Endothelial cell (in vitro differentiated cells): ENCODE measurements around the gene HECA. TPM values are rescaled to one million over a fixed set of nuclear protein-coding genes. Genes with fewer than 3 reads are reported as not detected.
"Not testable (repeated sequence)": the region's sequence is repeated elsewhere in the genome, so short reads cannot be mapped to it uniquely, and the experiment has no call there.

Experiments
- DNase-seq: peaks from one replicate; pipeline ENCODE4 v3.0.0; 2021; ENCODE audit warnings: low spot score
- H3K27ac Mint-ChIP-seq: one replicate; pipeline ENCODE4 v1.8.0; 2021; ENCODE audit warnings: mixed read lengths, inconsistent platforms; ENCODE audit not compliant: unreplicated experiment
- H3K27me3 Mint-ChIP-seq: one replicate; pipeline ENCODE4 v1.8.0; 2021; ENCODE audit warnings: mild to moderate bottlenecking, moderate library complexity, mixed read lengths, inconsistent platforms; ENCODE audit not compliant: unreplicated experiment
- H3K36me3 Mint-ChIP-seq: one replicate; pipeline ENCODE4 v1.8.0; 2021; ENCODE audit warnings: mild to moderate bottlenecking, low read depth, mixed read lengths, inconsistent platforms; ENCODE audit not compliant: unreplicated experiment
- H3K4me1 Mint-ChIP-seq: one replicate; pipeline ENCODE4 v1.8.0; 2021; ENCODE audit warnings: mild to moderate bottlenecking, mixed read lengths, inconsistent platforms; ENCODE audit not compliant: unreplicated experiment
- H3K4me3 Mint-ChIP-seq: one replicate; pipeline ENCODE4 v1.8.0; 2021; ENCODE audit warnings: mild to moderate bottlenecking, mixed read lengths, inconsistent platforms; ENCODE audit not compliant: unreplicated experiment
- H3K9me3 Mint-ChIP-seq: one replicate; pipeline ENCODE4 v1.8.0; 2021; ENCODE audit warnings: mixed read lengths, inconsistent platforms; ENCODE audit not compliant: unreplicated experiment
- total RNA-seq: library from RNA; stranded (reverse); fragmentation: NEBNext Ultra II Directional; extraction: Animal tissue kit (Norgen Biotek cat#: 25700); gene quantifications from one replicate; pipeline ENCODE4 v1.2.1, GENCODE V29; 2021; ENCODE audit not compliant: unreplicated experiment
- TF ChIP-seq, protein P1 (sequence below): fragments of 200-600 bp; sonication (generic); IDR thresholded peaks from one replicate; pipeline ENCODE4 v1.5.0; 2021; ENCODE audit warnings: antibody characterized with exemption; ENCODE audit not compliant: unreplicated experiment

Gene HECA
- total RNA-seq, 1 donor from 2014 or later: 36.7 TPM

DNA sequence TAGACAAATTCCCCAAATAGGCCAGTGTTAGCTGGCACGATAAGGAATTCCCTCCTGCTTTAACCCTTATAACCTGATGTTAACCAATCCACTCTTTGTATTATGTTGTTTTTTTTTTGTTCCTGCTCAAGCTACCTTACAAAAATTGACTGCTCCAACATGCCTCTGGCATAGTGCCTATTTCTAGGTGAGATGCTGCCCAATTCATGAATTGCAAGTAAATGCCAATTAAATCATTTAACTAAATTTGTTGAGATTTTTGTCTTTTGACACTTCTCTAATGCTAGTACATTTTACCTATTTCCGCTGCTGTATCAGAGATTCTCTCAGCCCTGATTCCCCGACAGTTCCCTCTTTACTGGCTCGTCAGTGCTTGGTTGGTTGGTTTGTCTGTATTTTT, 66.5 kb downstream of the HECA start:
- Mint-ChIP-seq H3K36me3 (no peaks in the 10 kb centered on the region), H3K9me3 (no peaks in the 10 kb centered on the region), H3K27me3 (no peaks in the 10 kb centered on the region), H3K4me1 (no peaks in the 10 kb centered on the region), H3K4me3 (no peak overlapping the region), H3K27ac (no peak overlapping the region)
- no peak for DNase-seq
- TF ChIP-seq, protein P1, sequence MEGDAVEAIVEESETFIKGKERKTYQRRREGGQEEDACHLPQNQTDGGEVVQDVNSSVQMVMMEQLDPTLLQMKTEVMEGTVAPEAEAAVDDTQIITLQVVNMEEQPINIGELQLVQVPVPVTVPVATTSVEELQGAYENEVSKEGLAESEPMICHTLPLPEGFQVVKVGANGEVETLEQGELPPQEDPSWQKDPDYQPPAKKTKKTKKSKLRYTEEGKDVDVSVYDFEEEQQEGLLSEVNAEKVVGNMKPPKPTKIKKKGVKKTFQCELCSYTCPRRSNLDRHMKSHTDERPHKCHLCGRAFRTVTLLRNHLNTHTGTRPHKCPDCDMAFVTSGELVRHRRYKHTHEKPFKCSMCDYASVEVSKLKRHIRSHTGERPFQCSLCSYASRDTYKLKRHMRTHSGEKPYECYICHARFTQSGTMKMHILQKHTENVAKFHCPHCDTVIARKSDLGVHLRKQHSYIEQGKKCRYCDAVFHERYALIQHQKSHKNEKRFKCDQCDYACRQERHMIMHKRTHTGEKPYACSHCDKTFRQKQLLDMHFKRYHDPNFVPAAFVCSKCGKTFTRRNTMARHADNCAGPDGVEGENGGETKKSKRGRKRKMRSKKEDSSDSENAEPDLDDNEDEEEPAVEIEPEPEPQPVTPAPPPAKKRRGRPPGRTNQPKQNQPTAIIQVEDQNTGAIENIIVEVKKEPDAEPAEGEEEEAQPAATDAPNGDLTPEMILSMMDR: no peak

- no peaks in the 10 kb centered on the region for H3K27me3 Mint-ChIP-seq
- no peaks in the 10 kb centered on the region for H3K4me1 Mint-ChIP-seq
- H3K36me3 Mint-ChIP-seq: peaks cover 5% of the 10 kb centered on the region
- no peak overlapping the region for H3K4me3 Mint-ChIP-seq
- H3K27ac Mint-ChIP-seq: no peak overlapping the region
- DNase-seq: no peak
- H3K9me3 Mint-ChIP-seq: no peaks in the 10 kb centered on the region
- TF ChIP-seq, protein P1: no peak
These were observed 70.1 kb downstream of the HECA start for GRCh38 chr6:139204978-139205377.

- Mint-ChIP-seq H3K27me3 (no peaks in the 10 kb centered on the region), H3K27ac (no peak overlapping the region), H3K4me1 (no peaks in the 10 kb centered on the region), H3K9me3 (no peaks in the 10 kb centered on the region), H3K36me3 (peaks cover 10% of the 10 kb centered on the region), H3K4me3 (no peak overlapping the region)
- TF ChIP-seq, protein P1: no peak
- no peak for DNase-seq
These were observed 71.0 kb downstream of the HECA start for GRCh38 chr6:139205843-139206242.

DNA sequence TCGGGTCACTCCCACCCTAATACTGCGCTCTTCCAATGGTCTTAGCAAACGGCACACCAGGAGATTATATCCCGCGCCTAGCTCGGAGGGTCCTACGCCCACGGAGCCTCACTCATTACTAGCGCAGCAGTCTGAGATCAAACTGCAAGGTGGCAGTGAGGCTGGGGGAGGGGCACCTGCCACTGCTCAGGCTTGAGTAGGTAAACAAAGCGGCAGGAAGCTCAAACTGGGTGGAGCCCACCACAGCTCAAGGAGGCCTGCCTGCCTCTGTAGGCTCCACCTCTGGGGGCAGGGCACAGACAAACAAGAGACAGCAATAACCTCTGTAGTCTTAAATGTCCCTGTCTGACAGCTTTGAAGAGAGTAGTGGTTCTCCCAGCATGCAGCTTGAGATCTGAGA, 75.9 kb downstream of the HECA start:
- H3K27ac Mint-ChIP-seq, H3K4me3 Mint-ChIP-seq, H3K9me3 Mint-ChIP-seq, H3K27me3 Mint-ChIP-seq, DNase-seq, H3K36me3 Mint-ChIP-seq, H3K4me1 Mint-ChIP-seq: not testable (repeated sequence)

DNA sequence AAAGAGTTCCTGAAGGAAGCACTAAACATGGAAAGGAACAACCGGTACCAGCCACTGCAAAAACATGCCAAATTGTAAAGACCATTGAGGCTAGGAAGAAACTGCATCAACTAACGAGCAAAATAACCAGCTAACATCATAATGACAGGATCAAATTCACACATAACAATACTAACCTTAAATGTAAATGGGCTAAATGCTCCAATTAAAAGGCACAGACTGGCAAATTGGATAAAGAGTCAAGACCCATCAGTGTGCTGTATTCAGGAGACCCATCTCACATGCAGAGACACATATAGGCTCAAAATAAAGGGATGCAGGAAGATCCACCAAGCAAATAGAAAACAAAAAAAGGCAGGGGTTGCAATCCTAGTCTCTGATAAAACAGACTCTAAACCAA, 77.6 kb downstream of the HECA start:
- not testable (repeated sequence) for H3K27me3 Mint-ChIP-seq, DNase-seq, H3K27ac Mint-ChIP-seq, H3K4me3 Mint-ChIP-seq, H3K36me3 Mint-ChIP-seq, H3K4me1 Mint-ChIP-seq, H3K9me3 Mint-ChIP-seq

- H3K4me3 Mint-ChIP-seq: peak overlapping the region; percentile 59
- no peaks in the 10 kb centered on the region for H3K9me3 Mint-ChIP-seq
- H3K27ac Mint-ChIP-seq: peak overlapping the region; percentile 81
- peaks cover 5% of the 10 kb centered on the region for H3K4me1 Mint-ChIP-seq
- peaks cover 3% of the 10 kb centered on the region for H3K27me3 Mint-ChIP-seq
- TF ChIP-seq, protein P1: no peak
- DNase-seq: peak; percentile 72
- no peaks in the 10 kb centered on the region for H3K36me3 Mint-ChIP-seq
These were observed 84.4 kb downstream of the HECA start for GRCh38 chr6:139219271-139219729.
